Pancreas (tissue), 10 donors: ENCODE results near the gene SPATA21. TPM values are rescaled to one million over a fixed set of nuclear protein-coding genes. Genes with fewer than 3 reads are reported as not detected.
"Not testable (repeated sequence)": the region's sequence is repeated elsewhere in the genome, so short reads cannot be mapped to it uniquely, and the experiment has no call there.

Experiments used
- ATAC-seq, 4 donors: fragments of 200-7000 bp; cut with Tn5 transposase; one replicate each; pipeline versions ENCODE4 v1.8.0 to v1.9.1; 2020; ENCODE audit warnings: mild to moderate bottlenecking in 4 of 4, moderate library complexity in 4 of 4
- DNase-seq, 6 donors: peaks; one replicate each; pipeline ENCODE4 v3.0.0-alpha.2; 2020
- FAIRE-seq: peaks from 2 replicates; lab custom pipeline; 2012; peaks lifted over from hg19 to GRCh38; lab: Jason Lieb, UNC
- H3K27ac ChIP-seq, 4 donors: fragments of 200-600 bp; sonication (generic); 1 replicate in 3 of 4; 2 replicates in 1 of 4; pipeline versions ENCODE4 v1.5.0 to v1.8.0; 2020
- H3K27me3 ChIP-seq, 4 donors: fragments of 200-600 bp; one replicate each; pipeline ENCODE4 v1.8.0; 2021
- H3K36me3 ChIP-seq, 3 donors: fragments of 200-600 bp; sonication (generic) in 1 of 3; one replicate each; pipeline versions ENCODE4 v1.5.0 to v1.8.0; 2020 to 2021
- H3K4me1 ChIP-seq, 3 donors: fragments of 200-600 bp; one replicate each; pipeline ENCODE4 v1.8.0; 2021
- H3K4me3 ChIP-seq, 4 donors: fragments of 200-600 bp; sonication (generic) in 2 of 4; one replicate each; pipeline versions ENCODE4 v1.5.0 to v1.8.0; 2020 to 2021
- H3K9me3 ChIP-seq, 4 donors: fragments of 200-600 bp; one replicate each; pipeline ENCODE4 v1.8.0; 2021
- CTCF ChIP-seq, 4 donors: fragments of 200-600 bp; sonication (generic) in 3 of 4; IDR thresholded peaks; one replicate each; pipeline versions ENCODE4 v1.5.0 to v1.8.0; 2021; ENCODE audit warnings: antibody characterized with exemption in 4 of 4
- WGBS, 2 donors: extraction: QIAGEN DNeasy Blood & Tissue Kit; methylation state at CpG; one replicate each; pipeline ENCODE4 v1.1.7; 2013; 5-methylcytosine and 5-hydroxymethylcytosine counted together
- intact Hi-C, 3 donors: fragments of 100-400 bp; cut with DNase I; formaldehyde crosslinking; loops; one replicate each; pipeline versions ENCODE4 v1.11.1 to v1.14.2; 2022
- polyA plus RNA-seq, 2 donors: library from polyadenylated mRNA; stranded (reverse); fragments of 200-250 nt; gene quantifications; one replicate each; pipeline ENCODE4 v1.2.3, GENCODE V29; 2013
- total RNA-seq, 6 donors: library from RNA; stranded (reverse); fragmentation: NEBNext Ultra II Directional in 4 of 6; extraction: Animal tissue kit (Norgen Biotek cat#: 25700) in 4 of 6; gene quantifications; one replicate each; pipeline versions ENCODE4 v1.2.1 to v1.2.4, GENCODE V29; 2021 to 2023
- donor health status: healthy with polysubstance abuse.
- donor health status: DM: no; HTN: no; CAD: no; lungs with moderate emphysema.
- donor health status: DM: no; HTN: no; CAD: no.
- donor health status: control.
- donor health status: control.
- donor health status: Bipolar disorder and iron deficiency.
- donor health status: DM: yes; HTN: yes; CAD: no.
- donor health status: DM: no; HTN: no; CAD: no.
- donor health status: DM: no; HTN: no; CAD: no.
- donor health status: DM: yes; HTN: yes; CAD: no.

The SPATA21 gene
- total and polyA plus RNA-seq, 8 donors, result 0.53 to 0.90 (median 0.77) TPM; not detected in 5

- DNase-seq (peak in 1 of 6 donors; percentile 35), ATAC-seq (no peak), FAIRE-seq (no peak)
- no peaks in the 10 kb centered on the region for H3K27me3 ChIP-seq
- intact Hi-C loops, result no loop called here
- WGBS, 2 donors, result 93 to 97% methylated on average over 8 to 12 of the region's 12 CpGs
- no peak for TF ChIP-seq CTCF (IDR thresholded peaks at IDR 0.05)
- no peak overlapping the region for H3K4me3 ChIP-seq
- no peaks in the 10 kb centered on the region for H3K9me3 ChIP-seq
- no peak overlapping the region for H3K27ac ChIP-seq
- H3K36me3 ChIP-seq, result peaks cover 0 to 19% (median 5%) of the 10 kb centered on the region in 3 donors
- H3K4me1 ChIP-seq, result no peaks in the 10 kb centered on the region
Measured at GRCh38 chr1:16478091-16478490, 40.9 kb upstream of the SPATA21 start.

- peak in 1 of 6 donors; percentile 30 for DNase-seq
- H3K4me3 ChIP-seq, H3K4me1 ChIP-seq, ATAC-seq, H3K27ac ChIP-seq, FAIRE-seq, H3K9me3 ChIP-seq, intact Hi-C loops, H3K27me3 ChIP-seq: not testable (repeated sequence)
- 92 to 93% methylated on average over 21 to 29 of the region's 29 CpGs for WGBS, 2 donors
- peaks cover 0 to 27% (median 5%) of the 10 kb centered on the region in 3 donors for H3K36me3 ChIP-seq
Measured at GRCh38 chr1:16475771-16476770, 38.8 kb upstream of the SPATA21 start.

- FAIRE-seq, H3K27me3 ChIP-seq, H3K27ac ChIP-seq, H3K4me1 ChIP-seq, H3K4me3 ChIP-seq, H3K9me3 ChIP-seq, intact Hi-C loops, DNase-seq, ATAC-seq: not testable (repeated sequence)
- 97 to 99% methylated on average over 2 of the region's 2 CpGs for WGBS, 2 donors
- H3K36me3 ChIP-seq, result peaks cover 0 to 27% (median 5%) of the 10 kb centered on the region in 3 donors
Measured at GRCh38 chr1:16474891-16475290, 37.7 kb upstream of the SPATA21 start.

- no peaks in the 10 kb centered on the region for H3K9me3 ChIP-seq
- no peak overlapping the region for H3K27ac ChIP-seq
- H3K4me3 ChIP-seq, result no peak overlapping the region
- FAIRE-seq (no peak), DNase-seq (no peak), ATAC-seq (no peak)
- no peak for TF ChIP-seq CTCF (IDR thresholded peaks at IDR 0.05)
- no peaks in the 10 kb centered on the region for H3K4me1 ChIP-seq
- intact Hi-C loops, result no loop called here
- no peaks in the 10 kb centered on the region for H3K27me3 ChIP-seq
- peaks cover 0 to 27% (median 5%) of the 10 kb centered on the region in 3 donors for H3K36me3 ChIP-seq
- WGBS, 2 donors, result 89 to 90% methylated on average over 28 of the region's 28 CpGs
Measured at GRCh38 chr1:16474166-16474800, 37.1 kb upstream of the SPATA21 start.

- H3K36me3 ChIP-seq, result peaks cover 0 to 8% (median 0%) of the 10 kb centered on the region in 3 donors
- WGBS, 2 donors, result 72 to 89% methylated on average over 3 of the region's 3 CpGs
- FAIRE-seq (no peak), DNase-seq (no peak), ATAC-seq (no peak)
- H3K27ac ChIP-seq, result no peak overlapping the region
- no peak for TF ChIP-seq CTCF (IDR thresholded peaks at IDR 0.05)
- intact Hi-C loops, result no loop called here
- H3K4me1 ChIP-seq, result no peaks in the 10 kb centered on the region
- H3K27me3 ChIP-seq, result no peaks in the 10 kb centered on the region
- no peak overlapping the region for H3K4me3 ChIP-seq
- H3K9me3 ChIP-seq, result no peaks in the 10 kb centered on the region
Measured at GRCh38 chr1:16468558-16468957, 31.3 kb upstream of the SPATA21 start.
